PC-9 (cell line): ENCODE data around the gene EVC. TPM values are rescaled to one million over a fixed set of nuclear protein-coding genes. Genes with fewer than 3 reads are reported as not detected.
"Not testable (repeated sequence)": the region's sequence is repeated elsewhere in the genome, so short reads cannot be mapped to it uniquely, and the experiment has no call there.

Experiments
- BruUV-seq: library from RNA; stranded (reverse); fragments of 400-500 nt; replicated peaks from 2 replicates; lab custom pipeline; 2021; lab: Mats Ljungman, UMichigan
- CTCF ChIA-PET: fragments of 300-600 bp; sonication (Branson Sonifier 250); formaldehyde crosslinking; loops from one replicate; lab custom pipeline; 2022; ENCODE audit warnings: antibody characterized with exemption; lab: Charles Lee
- POLR2A ChIA-PET: fragments of 300-600 bp; sonication (Branson Sonifier 250); formaldehyde crosslinking; loops from one replicate; lab custom pipeline; 2022; ENCODE audit warnings: antibody characterized with exemption; ENCODE audit not compliant: unreplicated experiment; lab: Charles Lee
- DNase-seq, 2 experiments: peaks; one replicate each; pipeline versions ENCODE4 v3.0.0 to v3.0.0-alpha.2; 2015 to 2022; ENCODE audit warnings: mixed read lengths in 1 of 2
- H2AFZ ChIP-seq: fragments of 200-600 bp; sonication (generic); 2 replicates; pipeline ENCODE4 v1.8.1; 2017; ENCODE audit warnings: antibody characterized with exemption
- H3F3A ChIP-seq: fragments of 200-600 bp; sonication (generic); 2 replicates; pipeline ENCODE4 v1.8.1; 2017; ENCODE audit warnings: antibody characterized with exemption, mild to moderate bottlenecking, low read depth; ENCODE audit not compliant: insufficient read depth
- H3K27ac ChIP-seq: fragments of 200-600 bp; sonication (generic); 2 replicates; pipeline ENCODE4 v1.6.1; 2016; ENCODE audit warnings: mixed run types
- H3K27me3 ChIP-seq: fragments of 200-600 bp; sonication (generic); 2 replicates; pipeline ENCODE4 v1.6.1; 2016; ENCODE audit warnings: low read depth, mixed run types; ENCODE audit not compliant: insufficient read depth
- H3K36me3 ChIP-seq: fragments of 200-600 bp; sonication (generic); 2 replicates; pipeline ENCODE4 v1.6.1; 2016; ENCODE audit warnings: low read depth, mixed run types
- H3K4me1 ChIP-seq: fragments of 200-600 bp; sonication (generic); replicated peaks from 2 replicates; pipeline ENCODE4 v1.6.1; 2016; ENCODE audit warnings: mixed run types; ENCODE audit not compliant: insufficient read depth
- H3K4me2 ChIP-seq: fragments of 200-600 bp; sonication (generic); 2 replicates; pipeline ENCODE4 v1.6.1; 2017; ENCODE audit warnings: mixed run types
- H3K4me3 ChIP-seq: fragments of 200-600 bp; sonication (generic); 2 replicates; pipeline ENCODE4 v1.6.1; 2016; ENCODE audit warnings: mixed run types
- H3K79me2 ChIP-seq: fragments of 200-600 bp; sonication (generic); 2 replicates; pipeline ENCODE4 v1.6.1; 2017; ENCODE audit warnings: low read depth, mixed run types
- H3K9me2 ChIP-seq: fragments of 200-600 bp; sonication (generic); 2 replicates; pipeline ENCODE4 v1.8.1; 2017; ENCODE audit warnings: mild to moderate bottlenecking; ENCODE audit not compliant: insufficient read depth
- H3K9me3 ChIP-seq: fragments of 200-600 bp; sonication (generic); 2 replicates; pipeline ENCODE4 v1.8.1; 2016; ENCODE audit warnings: low read depth; ENCODE audit not compliant: insufficient read depth
- H4K20me1 ChIP-seq: fragments of 200-600 bp; sonication (generic); 2 replicates; pipeline ENCODE4 v1.8.1; 2017; ENCODE audit not compliant: insufficient read depth
- CTCF ChIP-seq: fragments of 200-600 bp; sonication (generic); conservative IDR thresholded peaks from 2 replicates; pipeline ENCODE4 v1.6.1; 2017; ENCODE audit warnings: mixed run types, antibody characterized with exemption, mild to moderate bottlenecking, moderate library complexity
- EZH2 ChIP-seq: fragments of 200-600 bp; sonication (generic); IDR thresholded peaks from 2 replicates; pipeline ENCODE4 v1.8.0; 2017; ENCODE audit warnings: antibody characterized with exemption, low read depth
- intact Hi-C: fragments of 100-400 bp; cut with micrococcal nuclease; formaldehyde crosslinking; loops from one replicate; pipeline ENCODE4 v1.10.0; 2022; ENCODE audit not compliant: unreplicated experiment
- total RNA-seq: library from RNA; stranded (reverse); gene quantifications from 2 replicates; pipeline ENCODE4 v1.2.3, GENCODE V29; 2021

The EVC gene
- total RNA-seq, 1 experiment from 2014 or later, result 14.0 TPM

GRCh38 chr4:5827108-5828004 is 116.4 kb downstream of the EVC start:
- H4K20me1 ChIP-seq, result no peaks in the 10 kb centered on the region
- POLR2A ChIA-PET, result no interaction called here
- H3K27ac ChIP-seq, result no peak overlapping the region
- CTCF ChIA-PET, result no interaction called here
- H3F3A ChIP-seq, result no peaks in the 10 kb centered on the region
- no peak overlapping the region for H3K4me3 ChIP-seq
- H3K9me3 ChIP-seq, result no peaks in the 10 kb centered on the region
- no TSS peak for BruUV-seq
- peaks cover 3% of the 10 kb centered on the region; the same call in 1 of the 2 replicates for H3K27me3 ChIP-seq
- no peak overlapping the region for H3K4me2 ChIP-seq
- H3K4me1 ChIP-seq, result no peaks in the 10 kb centered on the region
- no peaks in the 10 kb centered on the region for H3K36me3 ChIP-seq
- DNase-seq, result no peak
- TF ChIP-seq EZH2, result no peak
- no peak for TF ChIP-seq CTCF
- no peaks in the 10 kb centered on the region for H3K79me2 ChIP-seq
- intact Hi-C loops, result loop anchor here (10.0 kb wide), 1 partner anchor 1343 kb away; no protein-coding TSS in a partner anchor
- no peak overlapping the region for H2AFZ ChIP-seq
- no peaks in the 10 kb centered on the region for H3K9me2 ChIP-seq

GRCh38 chr4:5828005-5828391 is 117.0 kb downstream of the EVC start:
- Histone ChIP-seq H3K9me3 (no peaks in the 10 kb centered on the region), H4K20me1 (no peaks in the 10 kb centered on the region), H3K4me2 (no peak overlapping the region), H3F3A (no peaks in the 10 kb centered on the region), H3K4me1 (no peaks in the 10 kb centered on the region), H3K27me3 (peaks cover 3% of the 10 kb centered on the region; the same call in 1 of the 2 replicates), H3K36me3 (no peaks in the 10 kb centered on the region), H3K4me3 (no peak overlapping the region), H3K27ac (no peak overlapping the region), H3K9me2 (no peaks in the 10 kb centered on the region), H3K79me2 (no peaks in the 10 kb centered on the region), H2AFZ (no peak overlapping the region)
- intact Hi-C loops, result loop anchor here (10.0 kb wide), 1 partner anchor 1343 kb away; no protein-coding TSS in a partner anchor
- CTCF ChIA-PET, result no interaction called here
- no TSS peak for BruUV-seq
- DNase-seq, result no peak
- POLR2A ChIA-PET, result no interaction called here
- TF ChIP-seq CTCF (no peak), EZH2 (no peak)

GRCh38 chr4:5836943-5837342 is 125.9 kb downstream of the EVC start:
- TF ChIP-seq EZH2 (no peak), CTCF (no peak)
- H4K20me1 ChIP-seq, result no peaks in the 10 kb centered on the region
- POLR2A ChIA-PET, result no interaction called here
- intact Hi-C loops, result no loop called here
- H3K9me2 ChIP-seq, result no peaks in the 10 kb centered on the region
- H3F3A ChIP-seq, result no peaks in the 10 kb centered on the region
- H3K9me3 ChIP-seq, result no peaks in the 10 kb centered on the region
- no peak overlapping the region for H3K4me3 ChIP-seq
- CTCF ChIA-PET, result no interaction called here
- H3K27ac ChIP-seq, result no peak overlapping the region
- BruUV-seq, result no TSS peak
- no peak for DNase-seq
- H2AFZ ChIP-seq, result no peak overlapping the region
- no peak overlapping the region for H3K4me2 ChIP-seq
- H3K27me3 ChIP-seq, result peaks cover 70% of the 10 kb centered on the region
- no peaks in the 10 kb centered on the region for H3K79me2 ChIP-seq
- no peaks in the 10 kb centered on the region for H3K36me3 ChIP-seq
- H3K4me1 ChIP-seq, result no peaks in the 10 kb centered on the region

GRCh38 chr4:5837483-5837882 is 126.5 kb downstream of the EVC start:
- H3K27ac ChIP-seq, DNase-seq, H3K9me3 ChIP-seq, H3K9me2 ChIP-seq, H3K4me1 ChIP-seq, H3K79me2 ChIP-seq, POLR2A ChIA-PET, intact Hi-C loops, H3K4me3 ChIP-seq, H4K20me1 ChIP-seq, H3F3A ChIP-seq, H3K4me2 ChIP-seq, BruUV-seq, H3K36me3 ChIP-seq, H2AFZ ChIP-seq, CTCF ChIA-PET: not testable (repeated sequence)
- H3K27me3 ChIP-seq, result peaks cover 73% of the 10 kb centered on the region
